Panc1 (cell line): ENCODE results near the gene EMID1.

Experiments
- CTCF ChIP-seq: fragments of 450-650 bp; IDR thresholded peaks from 2 replicates; pipeline ENCODE4 v1.5.1; 2017; ENCODE audit warnings: mild to moderate bottlenecking
- POLR2AphosphoS5 ChIP-seq: IDR thresholded peaks from 2 replicates; pipeline ENCODE4 v1.6.1; 2012; ENCODE audit warnings: mild to moderate bottlenecking, low read depth, low read length, moderate library complexity
- REST ChIP-seq, 2 experiments: IDR thresholded peaks; 2 replicates each; pipeline ENCODE4 v1.6.1; 2011 to 2012; ENCODE audit warnings: low read depth in 2 of 2, control low read depth in 1 of 2, low read length in 1 of 2, mild to moderate bottlenecking in 1 of 2, moderate library complexity in 1 of 2; ENCODE audit not compliant: insufficient read depth in 1 of 2
- SIN3A ChIP-seq: IDR thresholded peaks from 2 replicates; pipeline ENCODE4 v1.6.1; 2012; ENCODE audit warnings: low read depth, mild to moderate bottlenecking, low read length, moderate library complexity, borderline replicate concordance; ENCODE audit not compliant: insufficient read depth

- TF ChIP-seq CTCF = no peak
- TF ChIP-seq REST (IDR thresholded peaks at IDR 0.05; ENCODE audit: insufficient read depth in 1 of 2, low read depth in 2 of 2, low read length in 1 of 2) = no peak
- no peak for TF ChIP-seq POLR2AphosphoS5
- TF ChIP-seq SIN3A = no peak
Measured at GRCh38 chr22:29198240-29198639, 7.5 kb upstream of the EMID1 start.
